Fibroblast of mammary gland (primary cell): Measurements from ENCODE around the gene GSE1.

Experiments used
- DNase-seq: peaks from one replicate; pipeline ENCODE4 v3.0.0-alpha.2; 2010; ENCODE audit warnings: low read depth
- H3K4me3 ChIP-seq: 2 replicates; pipeline ENCODE4 v1.5.1; 2011; ENCODE audit warnings: low read depth, mild to moderate bottlenecking, low read length, moderate library complexity; ENCODE audit not compliant: control insufficient read depth
- CTCF ChIP-seq: conservative IDR thresholded peaks from 2 replicates; pipeline ENCODE4 v1.5.1; 2011; ENCODE audit warnings: low read depth, low read length, inconsistent platforms; ENCODE audit not compliant: control insufficient read depth, insufficient read depth

Gene GSE1

GRCh38 chr16:85595812-85596502 is 17.2 kb upstream of the GSE1 start:
- DNase-seq: no peak
- TF ChIP-seq CTCF: no peak

DNA sequence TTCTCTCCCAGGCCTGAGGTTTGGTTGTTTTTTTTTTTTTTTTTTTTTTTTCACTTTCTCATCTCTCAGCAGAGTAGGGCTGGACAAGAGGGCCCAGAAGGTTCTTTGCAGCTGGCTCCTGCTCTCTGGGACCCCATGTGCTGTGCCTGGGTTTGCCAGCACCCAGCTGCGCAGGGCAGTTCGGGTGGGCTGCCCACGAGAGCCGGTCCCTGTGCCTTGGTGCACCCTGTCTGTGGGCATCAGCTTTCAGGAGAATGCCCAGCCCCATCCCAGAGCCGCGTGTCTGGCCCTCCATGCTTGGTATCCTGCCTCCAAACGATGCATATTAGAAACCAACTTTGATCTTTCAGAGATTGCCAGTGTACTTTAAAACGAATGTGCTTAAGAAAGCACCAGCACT is 15.0 kb upstream of the GSE1 start:
- no peak overlapping the region for H3K4me3 ChIP-seq
- TF ChIP-seq CTCF: no peak
- no peak for DNase-seq

More at GRCh38 chr16:85595812-85596502, 17.2 kb upstream of the GSE1 start:
- no peak overlapping the region for H3K4me3 ChIP-seq

GRCh38 chr16:85600078-85600477 is 13.0 kb upstream of the GSE1 start:
- H3K4me3 ChIP-seq: no peak overlapping the region
- DNase-seq: no peak
- TF ChIP-seq CTCF: no peak

- no peak for DNase-seq
- TF ChIP-seq CTCF: no peak
- no peak overlapping the region for H3K4me3 ChIP-seq
Observed at GRCh38 chr16:85600530-85601271, 12.4 kb upstream of the GSE1 start.

DNA sequence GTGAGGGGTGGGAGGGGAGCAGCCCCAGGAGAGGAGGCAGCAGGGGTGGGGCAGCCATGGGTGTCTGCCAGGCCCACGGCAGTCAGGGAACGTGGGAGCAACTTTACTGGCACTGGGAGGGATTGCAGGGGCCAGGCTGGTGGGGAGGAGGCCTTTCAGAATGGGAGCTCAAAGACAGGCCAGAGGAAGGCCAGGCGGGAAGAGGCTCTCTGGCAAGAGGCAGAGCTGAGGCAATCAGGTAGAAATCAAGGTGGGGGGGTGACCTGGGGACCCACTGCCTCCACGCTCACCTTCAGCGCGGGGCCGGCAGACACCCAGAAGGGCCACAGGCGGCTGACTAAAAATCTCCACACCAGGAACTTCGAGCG is 11.9 kb upstream of the GSE1 start:
- DNase-seq: no peak
- no peak overlapping the region for H3K4me3 ChIP-seq
- no peak for TF ChIP-seq CTCF

GRCh38 chr16:85601730-85602401 is 11.3 kb upstream of the GSE1 start:
- no peak overlapping the region for H3K4me3 ChIP-seq
- DNase-seq: no peak
- TF ChIP-seq CTCF: no peak
